ENCODE measurements around the gene UBB.

The UBB gene

GRCh38 chr17:16371742-16372141 lies 9.1 kb upstream of the UBB start:
- ChIA-PET POLR2A (no interaction called here), CTCF (interaction anchor here (1.0 to 9.9 kb wide), 3 partner anchors 7 to 56 kb away, joined by 3 to 66 read pairs (median 3); partner anchors contain the start of gene TRPV2)
- no peaks in the 10 kb centered on the region for H3K9me3 ChIP-seq (ENCODE audit: control extremely low read depth in 1 of 5, control insufficient read depth in 4 of 5, insufficient read depth in 2 of 5, low read depth in 1 of 5, low read length in 4 of 5)
- no peaks in the 10 kb centered on the region for H3K27me3 ChIP-seq (replicated peaks in 2 of 5; ENCODE audit: control insufficient read depth in 4 of 5, insufficient read depth in 5 of 5, low read length in 4 of 5)
- H3K4me3 ChIP-seq (ENCODE audit: control insufficient read depth in 1 of 7, extremely low read depth in 1 of 7, insufficient read depth in 4 of 7, low read depth in 2 of 7, low read length in 6 of 7), result no peak overlapping the region
- WGBS (ENCODE audit: insufficient coverage), result 95% methylated on average over 4 of the region's 5 CpGs
- no peaks in the 10 kb centered on the region for H3K36me3 ChIP-seq (ENCODE audit: control insufficient read depth in 4 of 4, insufficient read depth in 4 of 4, low read length in 3 of 4)
- H3K4me1 ChIP-seq (ENCODE audit: control extremely low read depth in 1 of 4, control insufficient read depth in 4 of 4, insufficient read depth in 4 of 4, low read length in 3 of 4), result no peaks in the 10 kb centered on the region
- no peak for DNase-seq
- H3K27ac ChIP-seq (ENCODE audit: insufficient read depth in 1 of 2, low read depth in 1 of 2, low read length in 2 of 2, poor library complexity in 1 of 2, severe bottlenecking in 2 of 2), result no peak overlapping the region

DNA sequence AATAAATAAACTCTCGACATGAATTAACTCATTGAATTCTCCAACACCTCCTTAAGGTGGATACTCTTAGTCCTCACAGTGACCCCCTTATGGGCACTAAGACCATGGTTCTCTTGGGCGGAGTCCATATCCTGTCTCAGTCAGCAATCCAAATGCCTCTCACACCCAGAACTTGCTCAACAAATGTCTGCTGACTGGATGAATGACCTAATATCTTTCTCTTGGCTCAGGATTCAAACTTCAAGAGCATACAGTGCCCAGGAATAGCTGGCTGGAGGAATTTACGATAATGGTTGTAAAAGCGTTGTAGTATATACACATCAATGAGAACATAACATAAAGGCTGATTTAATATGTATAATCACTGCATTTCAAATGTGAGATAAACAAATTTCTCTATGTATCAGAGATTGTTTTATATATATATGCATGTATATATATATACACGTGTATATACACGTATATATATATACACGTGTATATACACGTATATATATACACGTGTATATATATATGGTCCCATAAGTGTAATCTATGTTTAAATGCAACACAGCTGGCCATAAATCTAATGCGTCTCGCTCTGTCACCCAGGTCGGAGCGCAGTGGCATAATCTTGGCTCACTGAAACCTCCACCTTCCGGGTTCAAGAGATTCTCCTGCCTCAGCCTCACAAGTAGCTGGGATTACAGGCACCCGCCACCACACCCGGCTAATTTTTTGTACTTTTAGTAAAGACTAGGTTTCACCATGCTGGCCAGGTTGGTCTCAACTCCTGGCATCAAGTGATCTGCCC lies 6.5 kb upstream of the UBB start:
- POLR2A ChIA-PET, result no interaction called here
- DNase-seq, result no peak
- CTCF ChIA-PET, result interaction anchor here (0.6 to 9.9 kb wide), 4 partner anchors 10 to 148 kb away, joined by 3 to 66 read pairs (median 4); partner anchors contain the start of gene TRPV2
- WGBS (ENCODE audit: insufficient coverage), result 97% methylated on average over 8 of the region's 16 CpGs
- no peak overlapping the region for H3K27ac ChIP-seq (ENCODE audit: insufficient read depth in 1 of 2, low read depth in 1 of 2, low read length in 2 of 2, poor library complexity in 1 of 2, severe bottlenecking in 2 of 2)
- no peaks in the 10 kb centered on the region for H3K36me3 ChIP-seq (ENCODE audit: control insufficient read depth in 4 of 4, insufficient read depth in 4 of 4, low read length in 3 of 4)
- H3K27me3 ChIP-seq (replicated peaks in 2 of 5; ENCODE audit: control insufficient read depth in 4 of 5, insufficient read depth in 5 of 5, low read length in 4 of 5), result no peaks in the 10 kb centered on the region
- H3K9me3 ChIP-seq (ENCODE audit: control extremely low read depth in 1 of 5, control insufficient read depth in 4 of 5, insufficient read depth in 2 of 5, low read depth in 1 of 5, low read length in 4 of 5), result no peaks in the 10 kb centered on the region
- no peaks in the 10 kb centered on the region for H3K4me1 ChIP-seq (ENCODE audit: control extremely low read depth in 1 of 4, control insufficient read depth in 4 of 4, insufficient read depth in 4 of 4, low read length in 3 of 4)
- H3K4me3 ChIP-seq (ENCODE audit: control insufficient read depth in 1 of 7, extremely low read depth in 1 of 7, insufficient read depth in 4 of 7, low read depth in 2 of 7, low read length in 6 of 7), result no peak overlapping the region

GRCh38 chr17:16377941-16378341 lies 3.0 kb upstream of the UBB start:
- CTCF ChIA-PET, result interaction anchor here (9.9 kb wide), 1 partner anchor 13 kb away, joined by 66 read pairs; no protein-coding TSS in a partner anchor
- POLR2A ChIA-PET, result interaction anchor here (0.6 kb wide), 1 partner anchor 37 kb away, joined by 3 read pairs; the partner anchor contains the start of gene TRPV2
- Histone ChIP-seq H3K9me3 (ENCODE audit: control extremely low read depth in 1 of 5, control insufficient read depth in 4 of 5, insufficient read depth in 2 of 5, low read depth in 1 of 5, low read length in 4 of 5) (no peaks in the 10 kb centered on the region), H3K36me3 (ENCODE audit: control insufficient read depth in 4 of 4, insufficient read depth in 4 of 4, low read length in 3 of 4) (peaks cover 0 to 10% (median 8%) of the 10 kb centered on the region in 4 experiments), H3K27ac (ENCODE audit: insufficient read depth in 1 of 2, low read depth in 1 of 2, low read length in 2 of 2, poor library complexity in 1 of 2, severe bottlenecking in 2 of 2) (no peak overlapping the region), H3K27me3 (replicated peaks in 2 of 5; ENCODE audit: control insufficient read depth in 4 of 5, insufficient read depth in 5 of 5, low read length in 4 of 5) (no peaks in the 10 kb centered on the region), H3K4me1 (ENCODE audit: control extremely low read depth in 1 of 4, control insufficient read depth in 4 of 4, insufficient read depth in 4 of 4, low read length in 3 of 4) (peaks cover 2 to 17% (median 12%) of the 10 kb centered on the region in 4 experiments), H3K4me3 (ENCODE audit: control insufficient read depth in 1 of 7, extremely low read depth in 1 of 7, insufficient read depth in 4 of 7, low read depth in 2 of 7, low read length in 6 of 7) (no peak overlapping the region)
- no peak for DNase-seq
- WGBS (ENCODE audit: insufficient coverage), result 100% methylated on average over 1 of the region's 2 CpGs

GRCh38 chr17:16378636-16379282 lies 2.1 kb upstream of the UBB start:
- H3K27ac ChIP-seq (ENCODE audit: insufficient read depth in 1 of 2, low read depth in 1 of 2, low read length in 2 of 2, poor library complexity in 1 of 2, severe bottlenecking in 2 of 2), result no peak overlapping the region
- no peak overlapping the region for H3K4me3 ChIP-seq (ENCODE audit: control insufficient read depth in 1 of 7, extremely low read depth in 1 of 7, insufficient read depth in 4 of 7, low read depth in 2 of 7, low read length in 6 of 7)
- WGBS (ENCODE audit: insufficient coverage), result over 99% methylated on average over 13 of the region's 17 CpGs
- ChIA-PET CTCF (interaction anchor here (1.5 to 9.9 kb wide), 2 partner anchors 14 to 36 kb away, joined by 5 to 66 read pairs; partner anchors contain the start of gene TRPV2), POLR2A (interaction anchor here (3.4 kb wide), 1 partner anchor 37 kb away, joined by 39 read pairs; the partner anchor contains the start of gene TRPV2)
- peaks cover 4 to 17% (median 14%) of the 10 kb centered on the region in 4 experiments for H3K36me3 ChIP-seq (ENCODE audit: control insufficient read depth in 4 of 4, insufficient read depth in 4 of 4, low read length in 3 of 4)
- H3K9me3 ChIP-seq (ENCODE audit: control extremely low read depth in 1 of 5, control insufficient read depth in 4 of 5, insufficient read depth in 2 of 5, low read depth in 1 of 5, low read length in 4 of 5), result no peaks in the 10 kb centered on the region
- H3K4me1 ChIP-seq (ENCODE audit: control extremely low read depth in 1 of 4, control insufficient read depth in 4 of 4, insufficient read depth in 4 of 4, low read length in 3 of 4), result peaks cover 6 to 25% (median 20%) of the 10 kb centered on the region in 4 experiments
- H3K27me3 ChIP-seq (replicated peaks in 2 of 5; ENCODE audit: control insufficient read depth in 4 of 5, insufficient read depth in 5 of 5, low read length in 4 of 5), result no peaks in the 10 kb centered on the region
- DNase-seq, result no peak

GRCh38 chr17:16379654-16380053 lies 1.2 kb upstream of the UBB start:
- Histone ChIP-seq H3K4me1 (ENCODE audit: control extremely low read depth in 1 of 4, control insufficient read depth in 4 of 4, insufficient read depth in 4 of 4, low read length in 3 of 4) (peaks cover 6 to 33% (median 23%) of the 10 kb centered on the region in 4 experiments), H3K4me3 (ENCODE audit: control insufficient read depth in 1 of 7, extremely low read depth in 1 of 7, insufficient read depth in 4 of 7, low read depth in 2 of 7, low read length in 6 of 7) (no peak overlapping the region), H3K9me3 (ENCODE audit: control extremely low read depth in 1 of 5, control insufficient read depth in 4 of 5, insufficient read depth in 2 of 5, low read depth in 1 of 5, low read length in 4 of 5) (no peaks in the 10 kb centered on the region), H3K27me3 (replicated peaks in 2 of 5; ENCODE audit: control insufficient read depth in 4 of 5, insufficient read depth in 5 of 5, low read length in 4 of 5) (no peaks in the 10 kb centered on the region), H3K27ac (ENCODE audit: insufficient read depth in 1 of 2, low read depth in 1 of 2, low read length in 2 of 2, poor library complexity in 1 of 2, severe bottlenecking in 2 of 2) (no peak overlapping the region), H3K36me3 (ENCODE audit: control insufficient read depth in 4 of 4, insufficient read depth in 4 of 4, low read length in 3 of 4) (peaks cover 5 to 22% (median 14%) of the 10 kb centered on the region in 4 experiments)
- DNase-seq, result no peak
- POLR2A ChIA-PET, result interaction anchor here (1.3 to 3.4 kb wide), 2 partner anchors 13 to 36 kb away, joined by 5 to 39 read pairs; partner anchors contain the start of gene TRPV2
- CTCF ChIA-PET, result interaction anchor here (1.5 to 9.9 kb wide), 2 partner anchors 15 to 35 kb away, joined by 5 to 66 read pairs; partner anchors contain the start of gene TRPV2
- WGBS (ENCODE audit: insufficient coverage), result 96% methylated on average over 7 of the region's 8 CpGs

- Histone ChIP-seq H3K4me3 (ENCODE audit: control insufficient read depth in 1 of 7, extremely low read depth in 1 of 7, insufficient read depth in 4 of 7, low read depth in 2 of 7, low read length in 6 of 7) (peak overlapping the region; percentile 40 to 96 (median 86)), H3K27ac (ENCODE audit: insufficient read depth in 1 of 2, low read depth in 1 of 2, low read length in 2 of 2, poor library complexity in 1 of 2, severe bottlenecking in 2 of 2) (peak overlapping the region; percentile 99 to 100), H3K4me1 (ENCODE audit: control extremely low read depth in 1 of 4, control insufficient read depth in 4 of 4, insufficient read depth in 4 of 4, low read length in 3 of 4) (peaks cover 6 to 43% (median 24%) of the 10 kb centered on the region in 4 experiments), H3K9me3 (ENCODE audit: control extremely low read depth in 1 of 5, control insufficient read depth in 4 of 5, insufficient read depth in 2 of 5, low read depth in 1 of 5, low read length in 4 of 5) (no peaks in the 10 kb centered on the region), H3K36me3 (ENCODE audit: control insufficient read depth in 4 of 4, insufficient read depth in 4 of 4, low read length in 3 of 4) (peaks cover 5 to 22% (median 14%) of the 10 kb centered on the region in 4 experiments), H3K27me3 (replicated peaks in 2 of 5; ENCODE audit: control insufficient read depth in 4 of 5, insufficient read depth in 5 of 5, low read length in 4 of 5) (no peaks in the 10 kb centered on the region)
- no peak for DNase-seq
- WGBS (ENCODE audit: insufficient coverage), result 2% methylated on average over 14 of the region's 14 CpGs
- ChIA-PET POLR2A (interaction anchor here (1.0 to 3.4 kb wide), 5 partner anchors 26 to 57 kb away, joined by 3 to 39 read pairs (median 7); partner anchors contain the start of genes CENPV and TRPV2), CTCF (interaction anchor here (1.7 to 9.9 kb wide), 3 partner anchors 17 to 34 kb away, joined by 5 to 66 read pairs (median 35); partner anchors contain the start of gene TRPV2)
Measured at GRCh38 chr17:16381496-16381820, 567 bp downstream of the UBB start.

Data from common myeloid progenitor, CD34-positive (primary cell).